ENCODE data around the gene GRPEL1.
A peak's percentile ranks its signal among the peaks of the same experiment; 100 is the strongest.

The GRPEL1 gene

GRCh38 chr4:7068279-7068842 lies 497 bp upstream of the GRPEL1 start:
- Histone ChIP-seq H4K8ac (ENCODE audit: low read depth, low read length) (peak overlapping the region; percentile 96), H3K27me3 (ENCODE audit: insufficient read depth, low read length) (no peaks in the 10 kb centered on the region), H3K4me1 (ENCODE audit: control insufficient read depth in 1 of 2, insufficient read depth in 2 of 2, low read length in 2 of 2) (peaks cover 7% of the 10 kb centered on the region in 2 experiments), H2AK5ac (ENCODE audit: low read length) (no peak overlapping the region), H3K27ac (ENCODE audit: low read depth, low read length) (no peak overlapping the region), H3K9ac (ENCODE audit: low read length) (peak overlapping the region; percentile 14), H3K36me3 (ENCODE audit: control insufficient read depth in 1 of 2, insufficient read depth in 2 of 2, low read length in 2 of 2) (peaks cover 5 to 7% of the 10 kb centered on the region in 2 experiments), H2BK120ac (ENCODE audit: insufficient read depth, low read length, poor library complexity) (peak overlapping the region; percentile 94), H3K79me2 (ENCODE audit: control insufficient read depth, insufficient read depth, low read length, poor library complexity) (peaks cover 14% of the 10 kb centered on the region), H3K9me3 (ENCODE audit: insufficient read depth, low read depth, low read length) (no peaks in the 10 kb centered on the region), H3K14ac (ENCODE audit: low read length) (peak overlapping the region; percentile 94), H3K4ac (ENCODE audit: low read depth, low read length) (peak overlapping the region; percentile 23), H4K91ac (ENCODE audit: low read depth, low read length) (peak overlapping the region; percentile 67), H4K12ac (ENCODE audit: low read depth, low read length) (peak overlapping the region; percentile 61), H3K18ac (ENCODE audit: low read length) (peak overlapping the region; percentile 87), H3K4me2 (ENCODE audit: low read length) (peak overlapping the region; percentile 95), H3K4me3 (ENCODE audit: low read depth, low read length) (peak overlapping the region; percentile 76), H3K23ac (ENCODE audit: low read length) (no peak overlapping the region), H2BK12ac (ENCODE audit: low read length) (no peak overlapping the region), H2BK5ac (ENCODE audit: low read depth, low read length, poor library complexity) (peak overlapping the region; percentile 77), H2AFZ (ENCODE audit: insufficient read depth, low read length, poor library complexity) (peak overlapping the region; percentile 98), H3K79me1 (ENCODE audit: low read length) (peaks cover 8% of the 10 kb centered on the region)
- WGBS (ENCODE audit: extremely low coverage, insufficient coverage, insufficient read length) = no CpG with 5 or more reads among the region's 50 CpGs
- no peak for DNase-seq

GRCh38 chr4:7067126-7067451 lies 775 bp downstream of the GRPEL1 start:
- H3K4me3 ChIP-seq (ENCODE audit: low read depth, low read length) = peak overlapping the region; percentile 98
- no peak overlapping the region for H3K14ac ChIP-seq (ENCODE audit: low read length)
- no peak for DNase-seq
- H2BK120ac ChIP-seq (ENCODE audit: insufficient read depth, low read length, poor library complexity) = no peak overlapping the region
- WGBS (ENCODE audit: extremely low coverage, insufficient coverage, insufficient read length) = no CpG with 5 or more reads among the region's 13 CpGs
- no peak overlapping the region for H3K27ac ChIP-seq (ENCODE audit: low read depth, low read length)
- H2AFZ ChIP-seq (ENCODE audit: insufficient read depth, low read length, poor library complexity) = peak overlapping the region; percentile 4
- no peaks in the 10 kb centered on the region for H3K9me3 ChIP-seq (ENCODE audit: insufficient read depth, low read depth, low read length)
- H4K91ac ChIP-seq (ENCODE audit: low read depth, low read length) = no peak overlapping the region
- peak overlapping the region; percentile 94 for H3K9ac ChIP-seq (ENCODE audit: low read length)
- H4K8ac ChIP-seq (ENCODE audit: low read depth, low read length) = no peak overlapping the region
- H3K4me2 ChIP-seq (ENCODE audit: low read length) = peak overlapping the region; percentile 95
- H3K79me2 ChIP-seq (ENCODE audit: control insufficient read depth, insufficient read depth, low read length, poor library complexity) = peaks cover 14% of the 10 kb centered on the region
- H3K4ac ChIP-seq (ENCODE audit: low read depth, low read length) = peak overlapping the region; percentile 67
- H2AK5ac ChIP-seq (ENCODE audit: low read length) = no peak overlapping the region
- H4K12ac ChIP-seq (ENCODE audit: low read depth, low read length) = peak overlapping the region; percentile 3
- peaks cover 11 to 15% of the 10 kb centered on the region in 2 experiments for H3K36me3 ChIP-seq (ENCODE audit: control insufficient read depth in 1 of 2, insufficient read depth in 2 of 2, low read length in 2 of 2)
- H3K4me1 ChIP-seq (ENCODE audit: control insufficient read depth in 1 of 2, insufficient read depth in 2 of 2, low read length in 2 of 2) = peaks cover 7% of the 10 kb centered on the region in 2 experiments
- H2BK12ac ChIP-seq (ENCODE audit: low read length) = no peak overlapping the region
- H3K79me1 ChIP-seq (ENCODE audit: low read length) = peaks cover 8% of the 10 kb centered on the region
- H3K23ac ChIP-seq (ENCODE audit: low read length) = no peak overlapping the region
- H2BK5ac ChIP-seq (ENCODE audit: low read depth, low read length, poor library complexity) = no peak overlapping the region
- H3K27me3 ChIP-seq (ENCODE audit: insufficient read depth, low read length) = no peaks in the 10 kb centered on the region
- peak overlapping the region; percentile 17 for H3K18ac ChIP-seq (ENCODE audit: low read length)

- peaks cover 14% of the 10 kb centered on the region for H3K79me2 ChIP-seq (ENCODE audit: control insufficient read depth, insufficient read depth, low read length, poor library complexity)
- no peaks in the 10 kb centered on the region for H3K27me3 ChIP-seq (ENCODE audit: insufficient read depth, low read length)
- no peak overlapping the region for H4K91ac ChIP-seq (ENCODE audit: low read depth, low read length)
- no peak overlapping the region for H3K18ac ChIP-seq (ENCODE audit: low read length)
- no peak overlapping the region for H4K12ac ChIP-seq (ENCODE audit: low read depth, low read length)
- H2BK12ac ChIP-seq (ENCODE audit: low read length) = no peak overlapping the region
- peaks cover 17 to 21% of the 10 kb centered on the region in 2 experiments for H3K36me3 ChIP-seq (ENCODE audit: control insufficient read depth in 1 of 2, insufficient read depth in 2 of 2, low read length in 2 of 2)
- H4K8ac ChIP-seq (ENCODE audit: low read depth, low read length) = no peak overlapping the region
- no peak overlapping the region for H2BK120ac ChIP-seq (ENCODE audit: insufficient read depth, low read length, poor library complexity)
- DNase-seq = no peak
- peaks cover 7% of the 10 kb centered on the region in 2 experiments for H3K4me1 ChIP-seq (ENCODE audit: control insufficient read depth in 1 of 2, insufficient read depth in 2 of 2, low read length in 2 of 2)
- no peak overlapping the region for H2AFZ ChIP-seq (ENCODE audit: insufficient read depth, low read length, poor library complexity)
- H3K4ac ChIP-seq (ENCODE audit: low read depth, low read length) = peak overlapping the region; percentile 64
- WGBS (ENCODE audit: extremely low coverage, insufficient coverage, insufficient read length) = no CpG with 5 or more reads among the region's 4 CpGs
- H3K9ac ChIP-seq (ENCODE audit: low read length) = no peak overlapping the region
- peaks cover 2% of the 10 kb centered on the region for H3K9me3 ChIP-seq (ENCODE audit: insufficient read depth, low read depth, low read length)
- no peak overlapping the region for H2BK5ac ChIP-seq (ENCODE audit: low read depth, low read length, poor library complexity)
- no peak overlapping the region for H3K14ac ChIP-seq (ENCODE audit: low read length)
- H3K23ac ChIP-seq (ENCODE audit: low read length) = no peak overlapping the region
- H3K79me1 ChIP-seq (ENCODE audit: low read length) = peaks cover 8% of the 10 kb centered on the region
- no peak overlapping the region for H3K4me3 ChIP-seq (ENCODE audit: low read depth, low read length)
- peak overlapping the region; percentile 95 for H3K4me2 ChIP-seq (ENCODE audit: low read length)
- no peak overlapping the region for H2AK5ac ChIP-seq (ENCODE audit: low read length)
- H3K27ac ChIP-seq (ENCODE audit: low read depth, low read length) = no peak overlapping the region
Measured at GRCh38 chr4:7066493-7066892, 1.4 kb downstream of the GRPEL1 start.

- Histone ChIP-seq H4K91ac (ENCODE audit: low read depth, low read length) (no peak overlapping the region), H4K12ac (ENCODE audit: low read depth, low read length) (no peak overlapping the region), H3K4me1 (ENCODE audit: control insufficient read depth in 1 of 2, insufficient read depth in 2 of 2, low read length in 2 of 2) (peaks cover 7% of the 10 kb centered on the region in 2 experiments), H3K4ac (ENCODE audit: low read depth, low read length) (peak overlapping the region; percentile 60), H3K4me3 (ENCODE audit: low read depth, low read length) (no peak overlapping the region), H3K18ac (ENCODE audit: low read length) (no peak overlapping the region), H3K14ac (ENCODE audit: low read length) (no peak overlapping the region), H3K79me1 (ENCODE audit: low read length) (peaks cover 8% of the 10 kb centered on the region), H3K36me3 (ENCODE audit: control insufficient read depth in 1 of 2, insufficient read depth in 2 of 2, low read length in 2 of 2) (peaks cover 19 to 25% of the 10 kb centered on the region in 2 experiments), H2BK5ac (ENCODE audit: low read depth, low read length, poor library complexity) (no peak overlapping the region), H3K9me3 (ENCODE audit: insufficient read depth, low read depth, low read length) (peaks cover 2% of the 10 kb centered on the region), H3K23ac (ENCODE audit: low read length) (no peak overlapping the region), H3K79me2 (ENCODE audit: control insufficient read depth, insufficient read depth, low read length, poor library complexity) (peaks cover 14% of the 10 kb centered on the region), H3K9ac (ENCODE audit: low read length) (no peak overlapping the region), H3K27me3 (ENCODE audit: insufficient read depth, low read length) (no peaks in the 10 kb centered on the region), H2AFZ (ENCODE audit: insufficient read depth, low read length, poor library complexity) (no peak overlapping the region), H3K4me2 (ENCODE audit: low read length) (no peak overlapping the region), H2AK5ac (ENCODE audit: low read length) (no peak overlapping the region), H4K8ac (ENCODE audit: low read depth, low read length) (no peak overlapping the region), H2BK120ac (ENCODE audit: insufficient read depth, low read length, poor library complexity) (no peak overlapping the region), H2BK12ac (ENCODE audit: low read length) (no peak overlapping the region), H3K27ac (ENCODE audit: low read depth, low read length) (no peak overlapping the region)
- no peak for DNase-seq
- no CpG with 5 or more reads among the region's 11 CpGs for WGBS (ENCODE audit: extremely low coverage, insufficient coverage, insufficient read length)
Measured at GRCh38 chr4:7066006-7066405, 1.9 kb downstream of the GRPEL1 start.
